Activated CD8-positive, alpha-beta memory T cell treated with anti-CD3 and anti-CD28 coated beads for 36 hours (primary cell): Measurements from ENCODE around the gene INPPL1. TPM values are rescaled to one million over a fixed set of nuclear protein-coding genes. Genes with fewer than 3 reads are reported as not detected.
"Not testable (repeated sequence)": the region's sequence is repeated elsewhere in the genome, so short reads cannot be mapped to it uniquely, and the experiment has no call there.

Experiments used
- CTCF ChIA-PET: fragments of 350-600 bp; sonication (Branson Sonifier 250); formaldehyde crosslinking; loops from one replicate; lab custom pipeline; 2021; ENCODE audit warnings: antibody characterized with exemption; lab: Charles Lee
- POLR2A ChIA-PET: fragments of 350-600 bp; sonication (Branson Sonifier 250); formaldehyde crosslinking; loops from one replicate; lab custom pipeline; 2021; ENCODE audit warnings: antibody characterized with exemption; lab: Charles Lee
- total RNA-seq, 2 experiments: library from RNA; stranded (reverse); gene quantifications; one replicate each; pipeline ENCODE4 v1.2.3, GENCODE V29; 2021

Gene INPPL1, protein sequence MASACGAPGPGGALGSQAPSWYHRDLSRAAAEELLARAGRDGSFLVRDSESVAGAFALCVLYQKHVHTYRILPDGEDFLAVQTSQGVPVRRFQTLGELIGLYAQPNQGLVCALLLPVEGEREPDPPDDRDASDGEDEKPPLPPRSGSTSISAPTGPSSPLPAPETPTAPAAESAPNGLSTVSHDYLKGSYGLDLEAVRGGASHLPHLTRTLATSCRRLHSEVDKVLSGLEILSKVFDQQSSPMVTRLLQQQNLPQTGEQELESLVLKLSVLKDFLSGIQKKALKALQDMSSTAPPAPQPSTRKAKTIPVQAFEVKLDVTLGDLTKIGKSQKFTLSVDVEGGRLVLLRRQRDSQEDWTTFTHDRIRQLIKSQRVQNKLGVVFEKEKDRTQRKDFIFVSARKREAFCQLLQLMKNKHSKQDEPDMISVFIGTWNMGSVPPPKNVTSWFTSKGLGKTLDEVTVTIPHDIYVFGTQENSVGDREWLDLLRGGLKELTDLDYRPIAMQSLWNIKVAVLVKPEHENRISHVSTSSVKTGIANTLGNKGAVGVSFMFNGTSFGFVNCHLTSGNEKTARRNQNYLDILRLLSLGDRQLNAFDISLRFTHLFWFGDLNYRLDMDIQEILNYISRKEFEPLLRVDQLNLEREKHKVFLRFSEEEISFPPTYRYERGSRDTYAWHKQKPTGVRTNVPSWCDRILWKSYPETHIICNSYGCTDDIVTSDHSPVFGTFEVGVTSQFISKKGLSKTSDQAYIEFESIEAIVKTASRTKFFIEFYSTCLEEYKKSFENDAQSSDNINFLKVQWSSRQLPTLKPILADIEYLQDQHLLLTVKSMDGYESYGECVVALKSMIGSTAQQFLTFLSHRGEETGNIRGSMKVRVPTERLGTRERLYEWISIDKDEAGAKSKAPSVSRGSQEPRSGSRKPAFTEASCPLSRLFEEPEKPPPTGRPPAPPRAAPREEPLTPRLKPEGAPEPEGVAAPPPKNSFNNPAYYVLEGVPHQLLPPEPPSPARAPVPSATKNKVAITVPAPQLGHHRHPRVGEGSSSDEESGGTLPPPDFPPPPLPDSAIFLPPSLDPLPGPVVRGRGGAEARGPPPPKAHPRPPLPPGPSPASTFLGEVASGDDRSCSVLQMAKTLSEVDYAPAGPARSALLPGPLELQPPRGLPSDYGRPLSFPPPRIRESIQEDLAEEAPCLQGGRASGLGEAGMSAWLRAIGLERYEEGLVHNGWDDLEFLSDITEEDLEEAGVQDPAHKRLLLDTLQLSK
- total RNA-seq = 100 to 1,000 TPM in 1 of 2 experiments, 10 to 100 TPM in 1; 93.9 to 104 TPM

DNA sequence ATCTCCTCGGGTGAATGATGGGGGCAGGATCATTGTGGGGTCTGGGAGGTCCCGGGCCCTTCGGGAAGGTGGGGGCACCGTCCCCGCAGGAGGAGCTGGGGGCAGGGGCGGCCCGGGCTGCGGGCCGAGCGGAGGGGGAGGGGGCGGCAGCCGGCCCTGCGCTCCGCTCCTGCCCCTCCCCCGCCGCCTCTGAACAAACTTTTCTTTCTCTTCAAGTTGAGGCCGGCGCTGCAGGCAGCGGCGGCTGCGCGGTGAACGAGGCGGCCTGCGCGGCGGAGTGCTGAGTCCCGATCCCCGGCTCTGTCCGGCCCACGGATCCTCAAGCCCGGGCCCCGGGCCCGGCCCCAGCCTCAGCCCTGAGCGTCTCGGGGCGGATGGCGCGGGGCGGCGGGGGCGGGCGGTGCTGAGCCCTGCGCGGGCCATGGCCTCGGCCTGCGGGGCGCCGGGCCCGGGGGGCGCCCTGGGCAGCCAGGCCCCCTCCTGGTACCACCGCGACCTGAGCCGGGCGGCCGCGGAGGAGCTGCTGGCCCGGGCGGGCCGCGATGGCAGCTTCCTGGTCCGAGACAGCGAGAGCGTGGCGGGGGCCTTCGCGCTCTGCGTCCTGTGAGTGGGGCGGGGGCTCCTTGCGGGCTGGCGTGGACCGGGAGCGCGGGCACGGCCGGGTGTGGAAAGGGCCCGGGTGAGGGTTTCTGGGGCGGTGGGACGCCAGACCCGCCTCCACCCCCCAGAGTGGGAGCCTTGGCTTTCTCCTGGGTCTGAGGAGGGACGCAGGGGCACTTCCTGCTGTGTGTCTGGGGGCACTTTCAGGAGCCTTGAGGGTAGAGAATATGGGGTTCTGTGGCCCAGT is at the start of gene INPPL1:
Gene INPPL1 (plus strand): TSS at position 204 of the 847 bp plus-strand sequence. CDS start 218 bp downstream, at position 422.
- CTCF ChIA-PET = interaction anchor here (0.6 to 1.0 kb wide), 6 partner anchors 14 to 217 kb away, joined by 3 to 4 read pairs (median 3); no protein-coding TSS in a partner anchor
- POLR2A ChIA-PET = interaction anchor here (0.6 to 0.8 kb wide), 3 partner anchors 13 to 194 kb away, joined by 3 to 7 read pairs (median 6); no protein-coding TSS in a partner anchor

DNA sequence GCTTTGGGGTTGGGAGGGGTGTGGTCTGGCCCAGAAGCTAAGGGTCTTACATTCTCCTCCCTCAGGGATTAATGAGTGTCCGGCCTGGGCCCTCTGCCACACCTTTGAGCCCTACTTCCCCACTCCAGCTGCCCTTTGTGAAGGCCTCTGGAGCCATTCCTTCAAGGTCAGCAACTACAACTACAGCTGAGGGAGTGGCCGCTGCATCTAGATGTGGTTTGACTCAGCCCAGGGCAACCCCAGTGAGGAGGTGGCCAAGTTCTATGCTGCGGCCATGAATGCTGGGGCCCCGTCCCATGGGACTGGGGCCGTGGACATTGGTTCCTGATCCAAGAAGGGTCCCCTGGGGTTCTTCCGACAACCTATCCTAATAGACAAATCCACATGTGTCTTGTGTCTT is 46.9 kb upstream of the INPPL1 start:
- POLR2A ChIA-PET = no interaction called here
- CTCF ChIA-PET = no interaction called here

DNA sequence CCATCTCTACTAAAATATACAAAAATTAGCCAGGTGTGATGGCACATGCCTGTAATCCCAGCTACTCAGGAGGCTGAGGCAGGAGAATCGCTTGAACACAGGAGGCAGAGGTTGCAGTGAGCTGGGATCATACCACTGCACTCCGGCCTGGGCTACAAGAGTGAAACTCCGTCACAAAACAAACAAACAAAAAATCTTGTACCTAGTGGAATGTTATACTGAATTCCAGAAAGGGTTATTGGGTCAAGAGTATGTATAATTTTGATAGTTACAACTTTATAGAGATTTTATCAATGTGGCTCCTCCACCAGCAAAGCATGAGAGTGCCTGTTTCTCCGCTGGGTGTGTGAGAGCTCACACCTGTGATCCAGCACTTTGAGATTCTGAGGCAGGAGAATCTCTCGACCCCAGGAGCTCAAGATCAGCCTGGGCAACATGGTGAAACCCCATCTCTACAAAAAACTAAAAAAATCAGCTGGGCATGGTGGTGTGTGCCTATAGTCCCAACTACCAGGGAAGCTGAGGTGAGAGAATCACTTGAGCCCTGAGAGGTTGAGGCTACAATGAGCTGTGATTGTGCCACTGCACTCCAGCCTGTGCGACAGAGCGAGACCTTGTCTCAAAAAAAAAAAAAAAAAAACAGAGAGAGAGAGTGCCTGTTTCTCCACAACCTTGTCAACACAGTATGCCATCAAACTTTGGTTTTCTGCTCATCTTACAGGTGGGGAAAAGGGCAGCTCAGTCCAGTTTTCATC is 45.3 kb upstream of the INPPL1 start:
- ChIA-PET CTCF (interaction anchor here (0.7 kb wide), 1 partner anchor 31 kb away, joined by 3 read pairs; no protein-coding TSS in a partner anchor), POLR2A (no interaction called here)

DNA sequence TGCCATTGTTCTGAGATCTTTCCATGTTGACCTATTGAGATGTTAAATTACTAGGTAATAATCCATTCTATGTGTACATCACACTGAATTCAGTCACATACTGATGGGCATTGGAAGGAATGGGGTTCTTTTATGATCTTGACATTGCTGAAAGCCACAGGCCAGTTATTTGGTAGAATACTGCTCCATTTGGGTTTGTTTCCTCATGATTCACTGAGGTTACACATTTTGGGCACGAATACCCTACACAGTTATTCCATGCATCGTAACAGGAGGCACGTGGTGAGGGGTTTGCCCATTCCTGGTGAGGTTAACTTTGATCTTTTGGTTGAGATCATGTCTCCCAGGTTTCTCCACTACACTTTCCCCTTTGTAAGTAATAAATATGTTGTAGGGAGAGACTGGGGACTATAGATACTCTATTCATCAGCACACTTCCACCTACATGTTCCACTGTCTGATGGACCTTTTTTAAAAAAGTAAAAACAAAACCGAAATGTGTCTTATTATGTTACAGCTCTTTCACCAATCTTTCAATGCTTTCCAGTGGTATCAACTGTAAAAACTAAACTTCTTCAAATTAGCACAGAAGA is 44.7 kb upstream of the INPPL1 start:
- POLR2A ChIA-PET = no interaction called here
- CTCF ChIA-PET = no interaction called here

DNA sequence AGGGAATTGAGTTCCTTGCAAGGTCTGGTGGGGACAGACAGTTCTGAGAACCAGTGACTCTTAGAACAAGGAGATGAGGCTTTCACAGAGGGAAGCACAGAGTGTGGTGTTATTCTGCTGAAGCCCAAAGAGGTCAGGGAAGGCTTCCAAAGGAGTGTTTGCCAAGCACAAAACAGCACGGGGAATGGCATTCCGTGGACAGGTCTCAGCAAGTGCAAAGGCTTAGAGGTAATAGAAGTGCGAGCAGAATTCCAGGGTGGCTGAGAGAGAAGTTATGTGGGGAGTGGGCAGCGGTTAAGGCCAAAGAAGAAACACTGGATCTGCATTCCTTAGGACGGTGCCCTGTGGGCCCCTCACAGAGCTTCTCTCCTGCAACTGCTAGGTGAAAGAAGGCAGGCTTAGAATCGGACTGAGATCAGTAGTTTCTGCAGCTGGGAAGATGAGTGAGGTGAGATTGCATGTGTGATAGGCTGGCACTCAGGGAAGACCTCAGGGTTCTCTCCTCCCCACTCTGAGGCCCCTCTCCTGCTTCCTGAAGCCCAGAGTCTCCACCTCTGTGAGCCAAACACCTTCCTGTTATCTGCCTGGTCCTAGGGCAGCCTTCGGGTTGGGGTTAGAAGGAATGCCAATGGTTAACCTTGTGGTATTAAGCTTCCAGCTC is 43.5 kb upstream of the INPPL1 start:
- POLR2A ChIA-PET, CTCF ChIA-PET: not testable (repeated sequence)

DNA sequence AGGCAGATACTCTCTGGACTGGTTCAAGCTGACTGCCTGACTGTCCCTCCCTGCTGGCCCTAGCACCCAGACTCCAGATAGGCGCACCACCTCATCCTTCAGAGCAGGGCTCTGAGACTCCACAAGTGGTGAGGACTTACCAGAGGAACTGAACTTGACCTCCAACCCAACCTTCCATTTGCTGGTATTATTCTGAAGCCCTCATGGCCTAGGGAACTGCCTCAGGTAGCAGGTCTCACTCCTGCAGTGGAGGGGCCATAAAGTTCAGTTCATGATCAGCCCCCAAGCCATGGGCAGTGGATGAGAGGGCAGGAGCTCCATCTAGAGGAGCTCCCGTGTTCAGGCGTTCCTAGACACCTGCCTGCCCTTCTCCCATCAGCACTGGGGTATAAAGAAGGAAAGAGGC is 43.0 kb upstream of the INPPL1 start:
- POLR2A ChIA-PET, CTCF ChIA-PET: not testable (repeated sequence)

DNA sequence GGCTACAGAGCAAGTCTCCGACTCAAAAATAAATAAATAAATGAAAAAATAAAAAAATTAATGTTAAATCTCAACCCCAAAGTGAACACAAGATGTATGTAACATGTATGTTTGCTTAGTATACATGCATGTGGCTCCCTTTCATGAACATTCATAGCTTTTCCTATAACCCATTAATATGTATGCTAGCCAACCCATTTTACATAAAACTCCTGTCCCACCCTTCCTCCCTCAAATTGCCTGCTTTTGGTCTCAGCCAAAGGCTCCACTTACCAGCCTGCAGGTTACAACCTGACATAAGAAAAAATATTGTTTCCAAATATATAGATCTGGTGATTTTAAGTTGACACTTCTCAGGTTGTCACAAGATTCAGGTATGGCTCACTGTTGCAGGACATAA is 36.3 kb upstream of the INPPL1 start:
- ChIA-PET POLR2A (no interaction called here), CTCF (interaction anchor here (0.9 kb wide), 1 partner anchor 242 kb away, joined by 3 read pairs; no protein-coding TSS in a partner anchor)

DNA sequence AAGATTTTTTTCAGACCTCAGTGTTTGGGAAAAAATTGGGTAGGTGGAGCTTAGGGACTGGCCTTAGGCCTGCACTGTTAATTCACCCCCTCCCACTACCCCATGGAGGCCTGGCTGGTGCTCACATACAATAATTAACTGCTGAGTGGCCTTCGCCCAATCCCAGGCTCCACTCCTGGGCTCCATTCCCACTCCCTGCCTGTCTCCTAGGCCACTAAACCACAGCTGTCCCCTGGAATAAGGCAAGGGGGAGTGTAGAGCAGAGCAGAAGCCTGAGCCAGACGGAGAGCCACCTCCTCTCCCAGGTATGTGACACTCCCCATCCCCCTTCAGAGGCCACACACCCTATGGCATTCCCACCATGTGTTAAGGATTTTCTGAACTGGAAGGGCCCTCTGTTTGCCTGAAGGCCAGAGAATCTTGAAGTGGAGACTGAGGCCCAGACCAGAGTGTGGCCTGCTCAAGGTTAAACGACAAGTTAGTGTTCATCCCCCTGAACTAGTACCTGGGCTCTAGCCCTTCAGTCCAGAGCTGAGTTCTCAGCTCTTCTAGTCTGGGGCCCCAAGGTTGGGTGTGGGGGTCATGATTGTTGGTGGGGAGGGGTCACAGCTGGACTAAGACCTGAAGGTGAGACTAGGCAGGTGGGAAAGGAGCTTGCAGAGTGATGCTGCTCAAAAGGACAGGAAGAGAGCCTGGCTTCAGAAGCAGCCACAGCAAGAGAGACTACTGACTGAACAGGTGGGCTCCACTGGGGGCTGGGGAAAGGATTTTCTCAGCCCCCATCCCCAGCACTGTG is 34.9 kb upstream of the INPPL1 start:
- ChIA-PET CTCF (no interaction called here), POLR2A (no interaction called here)

DNA sequence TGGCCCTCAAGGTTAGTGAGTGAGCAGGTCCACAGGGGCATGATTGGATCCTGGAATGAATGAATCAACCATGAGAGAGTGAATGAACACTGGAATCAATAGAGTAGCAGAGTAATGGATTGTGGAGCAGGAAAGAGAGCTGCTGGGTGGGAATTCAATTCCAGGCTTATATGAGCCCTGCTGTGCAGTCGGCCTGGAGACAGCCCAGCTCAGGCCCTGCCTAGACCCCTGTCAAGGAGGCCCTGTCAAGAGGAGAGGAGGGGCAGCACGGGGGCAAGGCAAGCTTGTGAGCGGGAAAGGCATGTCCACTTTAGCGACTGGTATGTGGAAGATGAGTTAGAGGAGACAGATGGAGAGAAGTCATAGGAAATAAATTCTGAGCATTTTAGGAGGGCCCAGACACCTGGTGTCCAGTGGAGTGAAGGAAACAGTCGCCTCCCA is 33.9 kb upstream of the INPPL1 start:
- CTCF ChIA-PET = interaction anchor here (0.6 kb wide), 1 partner anchor 33 kb away, joined by 4 read pairs; no protein-coding TSS in a partner anchor
- POLR2A ChIA-PET = no interaction called here

DNA sequence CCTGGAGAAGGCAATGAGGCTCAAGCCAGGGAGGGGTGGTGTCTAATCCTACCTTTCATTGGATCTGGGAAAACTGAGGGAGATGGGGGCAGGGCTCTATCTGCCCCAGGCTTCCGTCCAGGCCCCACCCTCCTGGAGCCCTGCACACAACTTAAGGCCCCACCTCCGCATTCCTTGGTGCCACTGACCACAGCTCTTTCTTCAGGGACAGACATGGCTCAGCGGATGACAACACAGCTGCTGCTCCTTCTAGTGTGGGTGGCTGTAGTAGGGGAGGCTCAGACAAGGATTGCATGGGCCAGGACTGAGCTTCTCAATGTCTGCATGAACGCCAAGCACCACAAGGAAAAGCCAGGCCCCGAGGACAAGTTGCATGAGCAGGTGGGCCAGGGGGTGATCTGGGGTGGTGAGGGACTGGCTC is 32.6 kb upstream of the INPPL1 start, which contains the start of gene FOLR1:
Gene FOLR1 (plus strand): TSS at position 180 of the 421 bp plus-strand sequence. CDS start 34 bp downstream, at position 214.
- ChIA-PET CTCF (no interaction called here), POLR2A (no interaction called here)

DNA sequence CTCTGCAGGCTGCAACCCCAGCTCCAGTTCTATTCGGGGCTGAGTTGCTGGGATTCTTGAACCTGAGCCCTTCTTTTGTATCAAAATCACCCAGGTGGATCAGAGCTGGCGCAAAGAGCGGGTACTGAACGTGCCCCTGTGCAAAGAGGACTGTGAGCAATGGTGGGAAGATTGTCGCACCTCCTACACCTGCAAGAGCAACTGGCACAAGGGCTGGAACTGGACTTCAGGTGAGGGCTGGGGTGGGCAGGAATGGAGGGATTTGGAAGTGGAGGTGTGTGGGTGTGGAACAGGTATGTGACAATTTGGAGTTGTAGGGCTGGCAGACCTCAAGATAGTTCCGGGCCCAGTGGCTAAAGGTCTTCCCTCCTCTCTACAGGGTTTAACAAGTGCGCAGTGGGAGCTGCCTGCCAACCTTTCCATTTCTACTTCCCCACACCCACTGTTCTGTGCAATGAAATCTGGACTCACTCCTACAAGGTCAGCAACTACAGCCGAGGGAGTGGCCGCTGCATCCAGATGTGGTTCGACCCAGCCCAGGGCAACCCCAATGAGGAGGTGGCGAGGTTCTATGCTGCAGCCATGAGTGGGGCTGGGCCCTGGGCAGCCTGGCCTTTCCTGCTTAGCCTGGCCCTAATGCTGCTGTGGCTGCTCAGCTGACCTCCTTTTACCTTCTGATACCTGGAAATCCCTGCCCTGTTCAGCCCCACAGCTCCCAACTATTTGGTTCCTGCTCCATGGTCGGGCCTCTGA is 28.9 kb upstream of the INPPL1 start:
- ChIA-PET CTCF (no interaction called here), POLR2A (no interaction called here)

DNA sequence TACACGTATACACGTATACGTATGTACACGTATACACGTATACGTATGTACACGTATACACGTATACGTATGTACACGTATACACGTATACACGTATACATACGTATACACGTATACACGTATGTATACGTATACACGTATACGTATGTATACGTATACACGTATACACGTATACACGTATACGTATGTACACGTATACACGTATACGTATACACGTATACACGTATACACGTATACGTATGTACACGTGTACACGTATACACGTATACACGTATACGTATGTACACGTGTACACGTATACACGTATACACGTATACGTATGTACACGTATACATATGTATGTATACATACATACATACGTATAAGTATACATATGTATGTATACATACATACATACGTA is 23.1 kb upstream of the INPPL1 start:
- POLR2A ChIA-PET, CTCF ChIA-PET: not testable (repeated sequence)

DNA sequence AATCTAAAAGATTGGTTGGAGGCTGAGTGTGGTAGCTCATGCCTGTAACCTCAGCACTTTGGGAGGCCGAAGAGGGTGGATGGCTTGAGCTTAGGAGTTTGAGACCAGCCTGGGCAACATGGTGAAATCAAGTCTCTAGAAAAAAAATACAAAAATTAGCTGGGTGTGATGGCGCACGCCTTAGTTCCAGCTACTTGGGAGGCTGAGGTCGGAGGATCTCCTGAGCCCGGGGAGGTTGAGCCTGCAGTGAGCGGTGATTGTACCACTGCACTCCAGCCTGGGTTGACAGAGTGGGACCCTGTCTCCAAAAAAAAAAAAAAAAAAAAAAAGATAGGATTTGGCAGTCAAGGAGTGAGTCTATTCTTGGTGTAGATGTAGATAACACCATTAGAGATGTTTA is 22.0 kb upstream of the INPPL1 start:
- ChIA-PET POLR2A (no interaction called here), CTCF (no interaction called here)

DNA sequence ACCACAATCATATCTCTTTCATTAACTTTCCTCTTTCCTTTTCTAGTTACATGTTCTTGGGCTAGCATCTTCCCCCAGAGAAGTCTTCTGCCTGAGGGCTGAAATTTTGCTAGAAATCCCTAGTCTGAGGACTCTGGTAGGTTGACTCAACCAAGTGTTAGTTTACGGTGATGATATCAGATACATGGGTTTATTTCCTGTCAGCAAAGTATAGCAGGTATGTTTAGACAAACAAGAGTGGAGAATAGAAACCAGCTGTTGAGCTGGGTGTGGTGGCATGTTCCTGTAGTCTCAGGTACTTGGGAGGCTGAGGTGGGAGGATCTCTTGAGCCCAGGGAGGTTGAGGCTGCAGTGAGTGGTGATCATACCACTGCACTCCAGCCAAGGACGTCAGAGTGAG is 21.4 kb upstream of the INPPL1 start:
- POLR2A ChIA-PET = no interaction called here
- CTCF ChIA-PET = no interaction called here

DNA sequence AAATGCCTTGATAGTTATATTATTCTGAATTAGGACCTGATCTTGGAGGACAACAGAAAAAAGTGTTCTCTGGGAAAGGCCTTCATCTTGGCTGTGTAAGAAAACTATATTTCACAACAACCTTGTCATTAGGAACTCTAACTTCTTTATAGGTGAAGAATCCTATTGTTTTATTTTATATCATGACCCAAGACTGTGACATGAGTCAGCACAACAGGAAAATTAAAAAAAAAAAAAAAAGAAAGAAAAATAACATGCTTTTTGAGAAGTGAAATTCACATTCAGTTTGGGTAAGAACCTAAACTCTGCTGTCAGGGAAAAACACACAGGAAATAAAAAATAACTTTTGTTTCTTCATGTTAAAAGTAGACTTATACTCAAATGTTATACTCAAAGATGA is 19.7 kb upstream of the INPPL1 start:
- POLR2A ChIA-PET = no interaction called here
- CTCF ChIA-PET = no interaction called here
